Loucy (cell line): ENCODE results near the gene MCOLN1.

Source experiments
- H2AFZ ChIP-seq: fragments of 200-600 bp; sonication (generic); 2 replicates; pipeline ENCODE4 v1.6.0; 2016; ENCODE audit warnings: antibody characterized with exemption, mild to moderate bottlenecking, low read length, moderate library complexity
- H3F3A ChIP-seq: fragments of 200-600 bp; 2 replicates; pipeline ENCODE4 v1.6.0; 2016; ENCODE audit warnings: antibody characterized with exemption, low read depth, mild to moderate bottlenecking
- H3K27me3 ChIP-seq: fragments of 200-600 bp; sonication (generic); 2 replicates; pipeline ENCODE4 v1.6.1; 2014; ENCODE audit warnings: low read length, mild to moderate bottlenecking; ENCODE audit not compliant: insufficient read depth, poor library complexity, severe bottlenecking
- H3K36me3 ChIP-seq: fragments of 200-600 bp; sonication (generic); 2 replicates; pipeline ENCODE4 v1.6.1; 2016; ENCODE audit warnings: low read length; ENCODE audit not compliant: insufficient read depth
- H3K4me1 ChIP-seq: fragments of 200-600 bp; sonication (generic); 2 replicates; pipeline ENCODE4 v1.5.1; 2014; ENCODE audit warnings: low read length, mild to moderate bottlenecking; ENCODE audit not compliant: insufficient read depth, poor library complexity, severe bottlenecking
- H3K4me2 ChIP-seq: fragments of 200-600 bp; sonication (generic); 2 replicates; pipeline ENCODE4 v1.6.0; 2014; ENCODE audit warnings: antibody characterized with exemption, low read length, low read depth, mild to moderate bottlenecking; ENCODE audit not compliant: poor library complexity, severe bottlenecking
- H3K4me3 ChIP-seq: fragments of 200-600 bp; sonication (generic); 2 replicates; pipeline ENCODE4 v1.5.1; 2014; ENCODE audit warnings: low read length, mild to moderate bottlenecking, mixed read lengths; ENCODE audit not compliant: poor library complexity, severe bottlenecking
- H3K79me2 ChIP-seq: fragments of 200-600 bp; sonication (generic); 2 replicates; pipeline ENCODE4 v1.6.1; 2014; ENCODE audit warnings: low read length; ENCODE audit not compliant: insufficient read depth
- H3K9ac ChIP-seq: fragments of 200-600 bp; sonication (generic); 2 replicates; pipeline ENCODE4 v1.6.0; 2014; ENCODE audit warnings: mild to moderate bottlenecking, low read depth, low read length, moderate library complexity; ENCODE audit not compliant: poor library complexity, severe bottlenecking
- H3K9me2 ChIP-seq: fragments of 200-600 bp; sonication (generic); replicated peaks from 2 replicates; pipeline ENCODE4 v1.6.1; 2016; ENCODE audit warnings: low read depth, low read length, mixed read lengths
- H3K9me3 ChIP-seq: fragments of 200-600 bp; sonication (generic); 2 replicates; pipeline ENCODE4 v1.6.1; 2014; ENCODE audit warnings: mild to moderate bottlenecking, antibody characterized with exemption, low read length, low read depth; ENCODE audit not compliant: insufficient read depth
- H4K20me1 ChIP-seq: fragments of 200-600 bp; sonication (generic); 2 replicates; pipeline ENCODE4 v1.6.0; 2014; ENCODE audit warnings: antibody characterized with exemption, low read length, mild to moderate bottlenecking; ENCODE audit not compliant: insufficient read depth, poor library complexity, severe bottlenecking
- CTCF ChIP-seq: fragments of 200-600 bp; sonication (generic); conservative IDR thresholded peaks from 2 replicates; pipeline ENCODE4 v1.5.1; 2014; ENCODE audit warnings: mild to moderate bottlenecking, antibody characterized with exemption, low read length
- EZH2phosphoT487 ChIP-seq: fragments of 200-600 bp; IDR thresholded peaks from 2 replicates; pipeline ENCODE4 v1.6.1; 2018; ENCODE audit warnings: antibody characterized with exemption, mild to moderate bottlenecking, moderate library complexity, borderline replicate concordance

The MCOLN1 gene

GRCh38 chr19:7554565-7554964 lies 32.1 kb downstream of the MCOLN1 start:
- Histone ChIP-seq H3K27me3 (no peaks in the 10 kb centered on the region), H3K4me3 (no peak overlapping the region), H3K9me3 (no peaks in the 10 kb centered on the region), H3F3A (no peaks in the 10 kb centered on the region), H3K4me1 (no peaks in the 10 kb centered on the region), H4K20me1 (no peaks in the 10 kb centered on the region), H3K36me3 (no peaks in the 10 kb centered on the region), H2AFZ (no peak overlapping the region), H3K9me2 (no peaks in the 10 kb centered on the region), H3K9ac (no peak overlapping the region), H3K79me2 (no peaks in the 10 kb centered on the region), H3K4me2 (no peak overlapping the region)
- TF ChIP-seq EZH2phosphoT487 (no peak), CTCF (no peak)

- H3K9me3 ChIP-seq: no peaks in the 10 kb centered on the region
- no peaks in the 10 kb centered on the region for H3F3A ChIP-seq
- H3K9ac ChIP-seq: no peak overlapping the region
- no peaks in the 10 kb centered on the region for H4K20me1 ChIP-seq
- TF ChIP-seq CTCF (no peak), EZH2phosphoT487 (no peak)
- no peaks in the 10 kb centered on the region for H3K9me2 ChIP-seq
- no peaks in the 10 kb centered on the region for H3K4me1 ChIP-seq
- no peak overlapping the region for H3K4me3 ChIP-seq
- H2AFZ ChIP-seq: no peak overlapping the region
- H3K4me2 ChIP-seq: no peak overlapping the region
- H3K79me2 ChIP-seq: no peaks in the 10 kb centered on the region
- H3K27me3 ChIP-seq: no peaks in the 10 kb centered on the region
- no peaks in the 10 kb centered on the region for H3K36me3 ChIP-seq
These were observed 32.8 kb downstream of the MCOLN1 start for GRCh38 chr19:7554990-7555864.

GRCh38 chr19:7556696-7557315 lies 34.4 kb downstream of the MCOLN1 start:
- H3K4me1 ChIP-seq: no peaks in the 10 kb centered on the region
- no peak overlapping the region for H3K4me3 ChIP-seq
- H3F3A ChIP-seq: no peaks in the 10 kb centered on the region
- H4K20me1 ChIP-seq: no peaks in the 10 kb centered on the region
- TF ChIP-seq CTCF (no peak), EZH2phosphoT487 (no peak)
- H3K9me2 ChIP-seq: no peaks in the 10 kb centered on the region
- H3K9me3 ChIP-seq: no peaks in the 10 kb centered on the region
- no peak overlapping the region for H3K9ac ChIP-seq
- H3K79me2 ChIP-seq: no peaks in the 10 kb centered on the region
- H3K27me3 ChIP-seq: no peaks in the 10 kb centered on the region
- H2AFZ ChIP-seq: no peak overlapping the region
- no peak overlapping the region for H3K4me2 ChIP-seq
- H3K36me3 ChIP-seq: no peaks in the 10 kb centered on the region
